GM10248 (cell line): ENCODE measurements around the gene SLBP.
"Not testable (repeated sequence)": the region's sequence is repeated elsewhere in the genome, so short reads cannot be mapped to it uniquely, and the experiment has no call there.

ENCODE experiments used
- CTCF ChIA-PET: fragments of 300-600 bp; sonication (Branson Sonifier 250); formaldehyde crosslinking; extraction: SDS; loops from one replicate; lab custom pipeline; 2021; ENCODE audit warnings: antibody characterized with exemption; lab: Yijun Ruan, JAX
- POLR2A ChIA-PET: fragments of 350-650 bp; sonication (Branson Sonifier 250); formaldehyde crosslinking; extraction: SDS; loops from one replicate; lab custom pipeline; 2020; ENCODE audit warnings: antibody characterized with exemption; lab: Yijun Ruan, JAX
- DNase-seq: peaks from one replicate; pipeline ENCODE4 v3.0.0; 2012; ENCODE audit errors: extremely low spot score
- TF ChIP-seq, protein P1 (sequence below): IDR thresholded peaks from 2 replicates; pipeline ENCODE4 v1.5.1; 2012; ENCODE audit warnings: mild to moderate bottlenecking, low read depth; ENCODE audit errors: extremely low read depth, missing control alignments, control extremely low read depth

The SLBP gene

DNA sequence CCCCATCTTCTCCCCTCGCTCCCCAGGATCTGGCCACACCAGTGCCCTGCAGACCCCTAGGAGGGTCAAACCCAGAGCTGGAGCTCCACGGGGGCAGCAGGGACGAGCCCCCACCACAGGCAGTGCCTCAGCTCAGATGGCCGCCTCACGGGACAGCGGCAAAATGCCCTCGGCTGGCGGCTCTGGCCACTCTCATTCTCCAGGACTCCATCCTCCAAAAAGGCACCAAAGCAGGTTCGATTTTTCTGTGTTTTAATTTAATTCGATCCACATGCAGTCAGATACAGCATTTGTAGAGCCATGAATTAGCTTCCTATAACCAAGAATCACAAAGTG, 36.3 kb downstream of the SLBP start:
- ChIA-PET CTCF (interaction anchor here (2.5 kb wide), 1 partner anchor 17 kb away, joined by 9 read pairs; no protein-coding TSS in a partner anchor), POLR2A (interaction anchor here (0.6 kb wide), 1 partner anchor 22 kb away, joined by 3 read pairs; no protein-coding TSS in a partner anchor)
- TF ChIP-seq, protein P1, sequence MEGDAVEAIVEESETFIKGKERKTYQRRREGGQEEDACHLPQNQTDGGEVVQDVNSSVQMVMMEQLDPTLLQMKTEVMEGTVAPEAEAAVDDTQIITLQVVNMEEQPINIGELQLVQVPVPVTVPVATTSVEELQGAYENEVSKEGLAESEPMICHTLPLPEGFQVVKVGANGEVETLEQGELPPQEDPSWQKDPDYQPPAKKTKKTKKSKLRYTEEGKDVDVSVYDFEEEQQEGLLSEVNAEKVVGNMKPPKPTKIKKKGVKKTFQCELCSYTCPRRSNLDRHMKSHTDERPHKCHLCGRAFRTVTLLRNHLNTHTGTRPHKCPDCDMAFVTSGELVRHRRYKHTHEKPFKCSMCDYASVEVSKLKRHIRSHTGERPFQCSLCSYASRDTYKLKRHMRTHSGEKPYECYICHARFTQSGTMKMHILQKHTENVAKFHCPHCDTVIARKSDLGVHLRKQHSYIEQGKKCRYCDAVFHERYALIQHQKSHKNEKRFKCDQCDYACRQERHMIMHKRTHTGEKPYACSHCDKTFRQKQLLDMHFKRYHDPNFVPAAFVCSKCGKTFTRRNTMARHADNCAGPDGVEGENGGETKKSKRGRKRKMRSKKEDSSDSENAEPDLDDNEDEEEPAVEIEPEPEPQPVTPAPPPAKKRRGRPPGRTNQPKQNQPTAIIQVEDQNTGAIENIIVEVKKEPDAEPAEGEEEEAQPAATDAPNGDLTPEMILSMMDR = no peak
- no peak for DNase-seq

DNA sequence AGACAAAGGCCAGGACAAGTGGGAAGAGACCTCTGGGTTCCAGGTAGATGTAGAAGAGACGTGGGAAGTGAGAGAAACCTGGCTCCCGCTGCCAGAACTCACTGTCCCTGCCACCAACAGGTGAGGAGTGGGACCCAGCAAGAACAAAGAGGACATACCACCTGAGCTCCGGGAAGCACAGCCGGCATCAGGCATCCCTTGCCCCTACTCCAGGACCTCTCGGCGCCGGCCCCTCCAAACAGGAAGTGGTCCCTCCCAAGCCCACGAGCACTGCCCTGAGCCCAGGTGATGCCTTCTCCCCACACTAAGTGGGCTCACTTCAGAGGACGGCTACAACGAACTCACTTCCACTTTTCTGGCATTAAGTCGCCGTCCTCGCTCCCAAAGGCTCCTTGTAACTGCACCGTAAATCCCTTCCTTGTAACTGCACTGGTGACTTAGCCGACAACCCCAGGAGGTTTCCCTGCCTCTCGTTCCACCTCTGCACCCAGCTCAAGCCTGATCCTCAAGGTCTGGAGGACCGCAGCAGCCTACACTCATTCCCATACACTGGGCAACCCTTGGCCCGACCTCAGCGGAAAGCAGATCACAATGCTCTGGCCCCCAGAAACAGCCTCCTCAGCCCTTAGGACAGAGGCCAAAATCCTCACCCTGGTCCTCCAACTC, 36.9 kb downstream of the SLBP start:
- CTCF ChIA-PET = interaction anchor here (1.0 to 2.5 kb wide), 2 partner anchors 14 to 18 kb away, joined by 3 to 9 read pairs; no protein-coding TSS in a partner anchor
- POLR2A ChIA-PET = interaction anchor here (0.6 kb wide), 1 partner anchor 23 kb away, joined by 3 read pairs; no protein-coding TSS in a partner anchor
- TF ChIP-seq, protein P1 = no peak
- no peak for DNase-seq

DNA sequence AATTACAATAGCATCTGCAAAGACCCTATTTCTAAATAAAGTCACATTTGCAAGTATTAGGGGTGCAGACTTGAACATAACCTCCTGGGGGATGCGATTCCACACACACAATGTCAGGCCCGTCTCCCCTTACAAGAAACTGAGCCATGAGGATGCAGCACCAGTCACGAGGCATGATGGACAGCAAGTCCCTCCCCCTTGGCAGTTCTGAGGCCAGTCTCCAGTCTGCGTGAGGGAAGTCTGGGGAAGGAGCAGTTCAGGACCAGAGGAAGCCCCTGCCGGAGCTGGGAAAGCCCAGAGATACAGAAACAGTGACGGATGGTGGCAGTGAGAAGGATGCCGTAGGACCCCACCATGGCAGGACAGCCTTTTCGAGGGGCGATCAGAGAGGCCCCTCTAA, 37.4 kb downstream of the SLBP start:
- ChIA-PET CTCF (interaction anchor here (1.0 to 2.5 kb wide), 2 partner anchors 13 to 18 kb away, joined by 3 to 9 read pairs; no protein-coding TSS in a partner anchor), POLR2A (no interaction called here)
- DNase-seq = no peak
- TF ChIP-seq, protein P1 = no peak

DNA sequence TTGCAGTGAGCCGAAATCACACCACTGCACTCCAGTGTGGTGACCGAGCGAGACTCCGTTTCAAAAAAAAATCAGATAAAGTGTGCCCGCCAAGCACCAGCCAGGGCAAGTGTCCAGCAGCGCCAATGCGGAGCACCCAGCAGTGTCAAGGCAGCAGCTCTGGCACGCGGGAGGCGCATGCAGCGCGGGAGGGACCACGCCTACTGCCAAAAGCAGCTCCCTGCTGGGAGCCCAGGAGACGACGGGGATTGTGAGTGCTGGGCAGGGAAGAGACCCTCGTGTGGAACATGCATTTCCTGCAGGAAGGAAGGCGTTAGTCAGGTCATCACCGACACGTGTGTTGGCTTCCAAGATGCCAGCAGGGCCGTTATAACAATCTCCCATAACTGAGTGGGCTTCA, 38.4 kb downstream of the SLBP start:
- TF ChIP-seq, protein P1 = no peak
- POLR2A ChIA-PET = no interaction called here
- CTCF ChIA-PET = interaction anchor here (1.4 kb wide), 1 partner anchor 9 kb away, joined by 3 read pairs; no protein-coding TSS in a partner anchor
- no peak for DNase-seq

DNA sequence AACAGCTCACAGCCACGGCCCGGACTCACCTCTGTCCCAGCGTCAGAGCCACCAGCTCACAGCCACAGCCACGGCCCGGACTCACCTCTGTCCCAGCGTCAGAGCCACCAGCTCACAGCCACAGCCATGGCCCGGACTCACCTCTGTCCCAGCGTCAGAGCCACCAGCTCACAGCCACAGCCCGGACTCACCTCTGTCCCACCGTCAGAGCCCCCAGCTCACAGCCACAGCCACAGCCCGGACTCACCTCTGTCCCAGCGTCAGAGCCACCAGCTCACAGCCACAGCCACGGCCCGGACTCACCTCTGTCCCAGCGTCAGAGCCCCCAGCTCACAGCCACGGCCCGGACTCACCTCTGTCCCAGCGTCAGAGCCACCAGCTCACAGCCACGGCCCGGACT, 41.1 kb downstream of the SLBP start:
- POLR2A ChIA-PET, DNase-seq, CTCF ChIA-PET: not testable (repeated sequence)

DNA sequence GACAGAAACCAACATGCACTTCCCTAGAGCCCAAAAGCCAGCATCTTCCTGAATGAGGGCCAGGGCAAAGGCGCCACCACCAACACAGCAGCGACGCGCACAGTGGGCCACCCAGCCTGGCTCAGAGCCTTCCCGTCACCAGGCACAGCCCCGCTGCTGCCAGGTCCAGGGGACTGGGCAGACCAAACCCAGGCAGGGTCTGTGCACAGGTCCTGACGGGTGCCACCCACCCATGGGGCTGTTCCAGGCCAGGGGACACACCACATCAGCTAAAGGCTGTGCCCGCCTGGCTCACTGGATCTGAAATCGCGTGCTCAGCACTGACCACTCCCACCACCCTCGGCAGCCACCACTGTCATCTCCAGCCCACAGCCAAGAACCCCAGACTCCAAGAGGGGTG, 41.8 kb downstream of the SLBP start:
- TF ChIP-seq, protein P1 = no peak
- DNase-seq = no peak
- POLR2A ChIA-PET = no interaction called here
- CTCF ChIA-PET = no interaction called here

DNA sequence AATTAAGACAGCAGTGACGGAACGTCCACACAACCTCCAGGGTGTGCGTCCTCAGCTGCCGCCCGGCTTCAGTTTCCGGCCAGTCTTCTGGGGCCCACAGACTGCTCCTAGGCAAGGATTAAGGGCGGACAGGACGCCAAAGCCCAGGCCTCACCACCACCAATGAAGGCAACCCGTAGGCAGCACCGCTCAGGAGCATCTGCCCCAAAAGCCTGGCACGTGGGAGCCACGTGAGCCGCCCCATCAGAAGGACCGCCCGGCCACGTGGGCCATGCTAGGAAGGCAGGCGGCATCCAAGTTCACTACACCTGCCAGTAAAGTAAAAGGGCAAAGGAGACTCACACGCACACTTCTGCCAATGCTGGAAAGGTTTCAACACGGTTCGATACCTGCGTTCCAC, 42.3 kb downstream of the SLBP start:
- TF ChIP-seq, protein P1 = no peak
- ChIA-PET POLR2A (no interaction called here), CTCF (no interaction called here)

More for the DNA sequence above, 42.3 kb downstream of the SLBP start:
- no peak for DNase-seq
